ENCODE data around the gene FHL2.

- TF ChIP-seq, protein P1, sequence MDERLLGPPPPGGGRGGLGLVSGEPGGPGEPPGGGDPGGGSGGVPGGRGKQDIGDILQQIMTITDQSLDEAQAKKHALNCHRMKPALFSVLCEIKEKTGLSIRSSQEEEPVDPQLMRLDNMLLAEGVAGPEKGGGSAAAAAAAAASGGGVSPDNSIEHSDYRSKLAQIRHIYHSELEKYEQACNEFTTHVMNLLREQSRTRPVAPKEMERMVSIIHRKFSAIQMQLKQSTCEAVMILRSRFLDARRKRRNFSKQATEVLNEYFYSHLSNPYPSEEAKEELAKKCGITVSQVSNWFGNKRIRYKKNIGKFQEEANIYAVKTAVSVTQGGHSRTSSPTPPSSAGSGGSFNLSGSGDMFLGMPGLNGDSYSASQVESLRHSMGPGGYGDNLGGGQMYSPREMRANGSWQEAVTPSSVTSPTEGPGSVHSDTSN (CRISPR knock-in tag; IDR thresholded peaks at IDR 0.05; ENCODE audit: low read depth): no peak
- TF ChIP-seq, protein P1 (tag; conservative IDR thresholded peaks at IDR 0.05; ENCODE audit: low read depth): no peak
- TF ChIP-seq EWSR1 (IDR thresholded peaks at IDR 0.05; ENCODE audit: borderline replicate concordance, low read depth, partially characterized antibody) (no peak), MAX (CRISPR knock-in tag; IDR thresholded peaks at IDR 0.05) (no peak), EZH2 (IDR thresholded peaks at IDR 0.05; ENCODE audit: borderline replicate concordance, low read depth, low read length) (no peak)
- TF ChIP-seq, protein P2, sequence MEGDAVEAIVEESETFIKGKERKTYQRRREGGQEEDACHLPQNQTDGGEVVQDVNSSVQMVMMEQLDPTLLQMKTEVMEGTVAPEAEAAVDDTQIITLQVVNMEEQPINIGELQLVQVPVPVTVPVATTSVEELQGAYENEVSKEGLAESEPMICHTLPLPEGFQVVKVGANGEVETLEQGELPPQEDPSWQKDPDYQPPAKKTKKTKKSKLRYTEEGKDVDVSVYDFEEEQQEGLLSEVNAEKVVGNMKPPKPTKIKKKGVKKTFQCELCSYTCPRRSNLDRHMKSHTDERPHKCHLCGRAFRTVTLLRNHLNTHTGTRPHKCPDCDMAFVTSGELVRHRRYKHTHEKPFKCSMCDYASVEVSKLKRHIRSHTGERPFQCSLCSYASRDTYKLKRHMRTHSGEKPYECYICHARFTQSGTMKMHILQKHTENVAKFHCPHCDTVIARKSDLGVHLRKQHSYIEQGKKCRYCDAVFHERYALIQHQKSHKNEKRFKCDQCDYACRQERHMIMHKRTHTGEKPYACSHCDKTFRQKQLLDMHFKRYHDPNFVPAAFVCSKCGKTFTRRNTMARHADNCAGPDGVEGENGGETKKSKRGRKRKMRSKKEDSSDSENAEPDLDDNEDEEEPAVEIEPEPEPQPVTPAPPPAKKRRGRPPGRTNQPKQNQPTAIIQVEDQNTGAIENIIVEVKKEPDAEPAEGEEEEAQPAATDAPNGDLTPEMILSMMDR (IDR thresholded peaks at IDR 0.05 in 2 of 3, conservative IDR thresholded peaks at IDR 0.05 in 1 of 3; ENCODE audit: insufficient read depth in 2 of 3, low read depth in 1 of 3, low read length in 3 of 3): no peak
These were observed 62.1 kb downstream of the FHL2 start for GRCh38 chr2:105336786-105337121.
